Measurements from ENCODE around the gene TGFBR2.

The TGFBR2 gene

GRCh38 chr3:30638685-30639412 is 32.4 kb downstream of the TGFBR2 start:
- no peak for DNase-seq

DNA sequence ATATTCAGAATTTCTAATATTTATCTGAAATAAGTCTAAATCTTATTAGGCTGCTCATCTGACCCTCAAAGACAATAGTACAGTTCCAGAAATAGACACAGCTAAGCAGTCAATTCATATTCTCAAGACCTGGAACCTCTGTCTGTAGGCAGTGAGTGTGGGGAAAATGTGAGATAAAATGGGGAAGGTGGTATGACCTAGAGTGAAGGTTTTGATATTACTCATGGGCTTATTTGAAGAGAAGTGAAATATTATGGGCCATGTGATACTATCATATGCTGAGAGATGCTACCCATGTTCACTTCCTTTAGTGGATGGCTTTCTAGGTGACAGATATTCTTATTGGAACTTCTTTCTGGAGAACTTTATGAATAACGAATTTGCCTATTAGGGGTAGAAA is 33.5 kb downstream of the TGFBR2 start:
- no peak for DNase-seq

- no peak for DNase-seq
These were observed 34.5 kb downstream of the TGFBR2 start for GRCh38 chr3:30640851-30641250.

DNA sequence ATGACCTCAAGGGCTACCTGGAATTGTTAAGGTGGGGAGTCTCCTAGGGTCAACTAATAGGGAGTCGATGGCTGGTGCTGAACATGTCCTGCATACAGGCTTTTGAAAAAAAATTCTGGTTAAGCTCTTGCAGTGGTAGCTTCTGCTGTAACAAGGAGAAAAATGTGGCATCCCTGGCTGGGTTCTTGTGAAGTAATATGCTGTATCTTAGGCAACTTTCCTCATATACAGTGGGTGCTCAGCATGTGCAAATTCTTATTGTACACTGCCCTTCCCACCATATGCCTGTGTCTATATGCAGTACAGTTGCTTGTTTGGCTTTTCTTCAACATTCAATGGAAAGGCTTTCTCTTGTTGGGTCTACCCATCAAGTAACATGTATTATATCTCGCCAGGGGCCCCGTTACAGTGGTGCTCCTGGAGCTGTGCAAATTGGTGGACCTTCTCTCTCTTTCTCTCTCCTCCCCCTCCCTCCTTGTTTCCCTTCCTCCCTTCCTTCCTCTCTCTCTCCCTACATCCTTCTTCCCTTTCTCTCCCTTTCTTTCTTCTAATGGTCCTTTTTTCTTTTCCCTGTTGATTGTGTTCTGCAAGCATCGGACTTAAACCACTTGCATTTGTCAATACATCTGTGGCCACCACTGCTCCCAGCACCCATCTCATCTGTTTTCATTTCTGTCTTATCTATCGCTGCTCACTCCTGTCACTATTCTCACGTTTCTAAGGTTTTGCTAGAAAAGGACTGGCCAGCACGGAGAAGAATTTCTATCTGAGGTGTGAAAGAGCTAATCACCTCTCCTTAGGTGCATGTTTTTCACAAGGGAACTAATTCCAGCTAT is 35.2 kb downstream of the TGFBR2 start:
- DNase-seq: no peak

DNA sequence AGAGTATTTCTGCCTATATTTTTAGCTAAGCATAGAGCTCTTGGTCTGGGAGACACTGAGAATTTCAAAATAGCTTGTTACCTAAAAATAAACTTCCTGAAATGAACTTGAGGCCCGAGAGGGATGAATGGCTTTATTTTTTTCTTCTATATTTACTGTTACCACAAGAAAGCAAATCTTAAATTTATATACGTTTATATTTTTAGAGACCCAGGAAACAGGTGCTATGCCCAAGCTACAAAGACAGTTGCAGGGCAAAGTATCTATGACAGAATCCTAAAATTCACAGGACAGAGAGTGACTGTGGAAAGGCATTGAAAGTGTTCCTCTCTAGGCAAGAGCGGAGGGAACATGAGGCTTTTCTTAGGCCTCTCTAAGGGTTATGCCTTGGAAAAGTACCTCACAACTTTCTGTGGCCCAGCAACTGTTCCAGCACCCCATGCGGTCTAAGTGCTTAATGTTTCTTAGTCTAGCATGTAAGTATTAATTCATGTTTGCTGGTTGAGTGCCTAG is 36.5 kb downstream of the TGFBR2 start:
- no peak for DNase-seq

- DNase-seq: peak; percentile 16
These were observed 37.5 kb downstream of the TGFBR2 start for GRCh38 chr3:30643763-30644462.

DNA sequence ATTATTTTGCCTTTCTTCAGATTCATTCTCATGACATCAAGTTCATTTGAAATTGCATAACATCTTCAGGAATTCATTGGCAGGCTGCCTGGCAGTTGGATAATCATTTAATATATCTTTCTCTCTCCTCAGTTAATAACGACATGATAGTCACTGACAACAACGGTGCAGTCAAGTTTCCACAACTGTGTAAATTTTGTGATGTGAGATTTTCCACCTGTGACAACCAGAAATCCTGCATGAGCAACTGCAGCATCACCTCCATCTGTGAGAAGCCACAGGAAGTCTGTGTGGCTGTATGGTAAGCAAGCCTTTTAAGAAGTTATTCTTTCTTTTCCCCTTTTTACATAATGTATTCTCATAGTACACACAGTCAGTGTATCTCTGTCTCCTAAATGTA is 38.2 kb downstream of the TGFBR2 start:
- no peak for DNase-seq

DNA sequence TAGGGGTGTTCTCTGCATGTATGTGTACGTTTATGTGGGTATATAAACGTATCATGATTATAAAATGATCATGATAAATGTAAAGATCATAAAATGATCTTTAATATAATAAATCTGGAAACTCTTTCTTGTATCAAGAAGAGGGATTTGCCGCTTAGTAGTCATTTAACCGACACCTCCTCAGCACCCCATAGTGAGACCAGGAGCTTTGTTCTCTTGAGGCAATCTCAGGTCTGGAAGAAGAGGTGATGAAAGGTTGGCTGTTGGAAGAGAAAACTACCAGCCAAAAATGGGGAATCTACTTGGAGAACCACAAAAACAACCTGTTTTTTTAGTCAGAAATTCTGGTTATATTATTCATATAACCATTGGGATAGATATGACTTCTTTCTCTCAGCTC is 38.7 kb downstream of the TGFBR2 start:
- DNase-seq: no peak

DNA sequence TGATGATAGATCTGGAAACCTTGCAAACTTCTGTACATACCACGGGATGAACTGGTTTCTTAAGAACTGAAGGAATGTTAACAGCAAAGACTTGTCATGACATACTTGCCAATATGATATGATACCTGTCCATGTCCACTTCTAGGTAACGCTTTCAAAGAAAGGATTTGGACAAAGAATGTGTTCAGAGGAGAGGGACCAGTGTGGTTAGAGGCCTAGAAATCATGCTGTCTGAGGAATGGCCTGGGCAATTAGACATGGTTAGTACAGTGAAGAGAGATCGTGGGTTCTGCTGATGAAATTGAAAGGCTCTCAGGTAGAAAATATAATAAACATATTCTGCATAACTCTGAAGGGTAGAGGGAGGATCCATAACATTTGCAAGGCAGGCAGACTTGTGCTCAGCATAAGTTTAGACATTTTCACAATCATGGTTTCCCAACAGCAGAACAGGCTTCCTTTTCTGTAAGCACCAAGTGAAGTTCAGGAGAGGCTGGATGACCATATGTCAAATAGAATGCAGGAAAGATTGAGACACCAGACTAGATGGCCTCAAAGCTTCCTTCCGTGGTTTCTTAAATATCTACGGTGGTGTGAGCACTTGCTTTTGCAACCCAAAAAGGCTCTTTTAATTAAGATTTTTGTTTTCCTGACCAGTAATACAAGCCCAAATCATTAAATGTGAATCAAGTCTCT is 39.9 kb downstream of the TGFBR2 start:
- DNase-seq: no peak

DNA sequence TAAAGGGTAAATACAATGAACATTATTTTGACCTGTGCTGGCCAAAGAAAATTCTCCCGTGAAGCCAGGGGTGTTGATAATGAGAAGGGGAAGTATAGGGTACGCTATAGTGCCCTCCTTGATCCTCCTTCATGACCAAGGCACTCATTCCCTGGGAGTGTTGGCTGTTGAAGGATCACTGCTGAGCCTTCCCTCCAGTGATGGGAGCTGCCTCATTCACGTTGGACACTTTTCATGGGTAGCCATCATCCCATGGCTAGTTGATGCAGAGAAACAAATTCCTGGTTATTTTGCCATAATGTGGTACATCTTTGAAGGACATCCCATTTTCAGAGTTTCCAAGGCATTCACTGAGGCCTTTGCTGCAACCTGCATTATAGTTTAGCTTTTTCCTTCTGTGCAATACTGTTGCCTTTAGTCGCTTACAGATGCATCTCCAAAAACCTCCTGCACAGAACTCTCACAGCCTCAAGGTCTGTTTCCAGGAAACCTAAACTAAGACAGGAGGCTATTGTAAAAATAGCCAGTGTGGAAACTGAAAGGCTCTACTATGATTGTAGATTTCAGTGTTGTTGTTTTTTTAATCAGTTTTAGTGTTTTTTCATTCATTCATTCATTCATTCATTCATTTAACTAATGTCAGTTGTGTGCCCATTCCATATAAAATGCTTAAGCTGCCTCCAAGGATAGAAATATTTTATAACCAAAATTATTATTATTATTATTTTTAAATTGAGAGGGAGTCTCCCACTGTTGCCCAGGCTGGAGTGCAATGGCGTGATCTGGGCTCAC is 40.8 kb downstream of the TGFBR2 start:
- no peak for DNase-seq

GRCh38 chr3:30648670-30649357 is 42.4 kb downstream of the TGFBR2 start:
- DNase-seq: no peak

- DNase-seq: no peak
These were observed 43.3 kb downstream of the TGFBR2 start for GRCh38 chr3:30649572-30650318.

DNA sequence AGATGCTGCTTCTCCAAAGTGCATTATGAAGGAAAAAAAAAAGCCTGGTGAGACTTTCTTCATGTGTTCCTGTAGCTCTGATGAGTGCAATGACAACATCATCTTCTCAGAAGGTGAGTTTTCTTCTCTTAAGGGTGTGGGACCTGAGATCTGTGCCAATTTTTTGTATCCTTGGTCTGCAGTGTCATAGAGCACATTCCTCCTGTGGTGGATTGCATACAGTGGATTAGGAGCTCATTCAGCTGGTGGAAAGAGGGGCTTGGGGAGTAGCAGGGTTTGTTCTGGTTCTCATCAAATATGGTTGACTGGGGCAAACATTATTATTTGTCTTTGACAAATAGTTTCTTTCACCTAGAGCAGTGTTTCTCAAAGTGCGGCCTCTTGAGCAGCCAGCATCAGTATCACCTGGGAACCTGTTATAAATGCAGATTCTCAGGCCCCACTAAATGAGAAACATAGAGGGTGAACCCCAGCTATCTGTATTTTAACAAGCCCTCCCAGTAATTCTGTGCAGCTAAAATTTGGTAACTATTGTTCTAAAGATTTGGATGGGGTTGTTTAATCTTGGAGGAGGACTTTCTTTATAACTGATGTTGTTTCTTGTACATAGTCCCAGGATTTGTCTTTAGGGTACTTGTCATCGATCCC is 44.1 kb downstream of the TGFBR2 start:
- no peak for DNase-seq

GRCh38 chr3:30654269-30654668 is 47.9 kb downstream of the TGFBR2 start:
- no peak for DNase-seq

- DNase-seq: no peak
These were observed 48.9 kb downstream of the TGFBR2 start for GRCh38 chr3:30655187-30655812.

DNA sequence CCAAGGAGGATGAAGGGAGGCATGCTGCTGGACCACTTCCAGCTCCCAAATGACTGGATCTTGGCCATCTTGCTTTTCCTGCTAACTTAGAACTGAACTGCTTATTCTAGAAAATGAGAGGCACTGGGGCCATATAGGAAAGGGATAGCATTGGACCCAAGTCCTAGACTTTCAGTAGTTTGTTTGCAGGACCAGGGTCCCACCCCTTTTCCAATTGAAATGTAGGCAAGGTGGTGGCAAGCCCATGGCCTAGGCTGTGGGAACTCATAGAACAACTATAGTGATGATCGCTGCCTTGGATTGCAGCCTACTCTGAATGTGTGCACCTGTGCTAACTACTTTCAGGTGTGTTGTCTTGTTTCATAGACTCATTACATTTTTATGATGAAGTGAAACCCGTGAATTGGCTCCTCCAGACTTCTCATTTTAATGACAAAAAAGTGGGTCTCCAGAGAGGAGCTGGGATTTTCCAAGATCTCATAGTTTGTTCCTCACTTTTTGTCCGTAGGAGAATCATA is 50.3 kb downstream of the TGFBR2 start:
- no peak for DNase-seq

GRCh38 chr3:30657914-30658313 is 51.5 kb downstream of the TGFBR2 start:
- DNase-seq: no peak

GRCh38 chr3:30658328-30659052 is 52.1 kb downstream of the TGFBR2 start:
- no peak for DNase-seq

Data from activated gamma-delta T cell (primary cell).